NAMALWA (cell line): ENCODE results near the gene GPR17.

Source experiments
- DNase-seq: peaks from one replicate; pipeline ENCODE4 v3.0.0-alpha.2; 2015; ENCODE audit warnings: low spot score

The GPR17 gene

DNA sequence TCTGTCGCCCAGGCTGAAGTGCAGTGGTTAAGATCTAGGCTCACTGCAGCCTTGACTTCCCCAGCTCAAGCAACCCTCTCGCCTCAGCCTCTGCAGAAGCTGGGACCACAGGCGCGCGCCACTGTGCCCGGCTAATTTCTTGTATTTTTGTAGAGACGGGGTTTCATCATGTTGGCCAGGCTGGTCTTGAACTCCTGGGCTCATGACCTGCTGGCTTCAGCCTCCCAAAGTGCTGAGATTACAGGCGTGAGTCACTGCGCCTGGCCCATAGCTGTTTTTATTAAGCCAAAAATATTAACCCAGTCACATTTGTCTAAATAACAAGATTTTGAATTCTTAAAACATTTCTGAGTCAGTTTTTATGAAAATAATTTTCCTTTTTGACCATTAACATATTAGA, 49.0 kb downstream of the GPR17 start:
- no peak for DNase-seq

DNA sequence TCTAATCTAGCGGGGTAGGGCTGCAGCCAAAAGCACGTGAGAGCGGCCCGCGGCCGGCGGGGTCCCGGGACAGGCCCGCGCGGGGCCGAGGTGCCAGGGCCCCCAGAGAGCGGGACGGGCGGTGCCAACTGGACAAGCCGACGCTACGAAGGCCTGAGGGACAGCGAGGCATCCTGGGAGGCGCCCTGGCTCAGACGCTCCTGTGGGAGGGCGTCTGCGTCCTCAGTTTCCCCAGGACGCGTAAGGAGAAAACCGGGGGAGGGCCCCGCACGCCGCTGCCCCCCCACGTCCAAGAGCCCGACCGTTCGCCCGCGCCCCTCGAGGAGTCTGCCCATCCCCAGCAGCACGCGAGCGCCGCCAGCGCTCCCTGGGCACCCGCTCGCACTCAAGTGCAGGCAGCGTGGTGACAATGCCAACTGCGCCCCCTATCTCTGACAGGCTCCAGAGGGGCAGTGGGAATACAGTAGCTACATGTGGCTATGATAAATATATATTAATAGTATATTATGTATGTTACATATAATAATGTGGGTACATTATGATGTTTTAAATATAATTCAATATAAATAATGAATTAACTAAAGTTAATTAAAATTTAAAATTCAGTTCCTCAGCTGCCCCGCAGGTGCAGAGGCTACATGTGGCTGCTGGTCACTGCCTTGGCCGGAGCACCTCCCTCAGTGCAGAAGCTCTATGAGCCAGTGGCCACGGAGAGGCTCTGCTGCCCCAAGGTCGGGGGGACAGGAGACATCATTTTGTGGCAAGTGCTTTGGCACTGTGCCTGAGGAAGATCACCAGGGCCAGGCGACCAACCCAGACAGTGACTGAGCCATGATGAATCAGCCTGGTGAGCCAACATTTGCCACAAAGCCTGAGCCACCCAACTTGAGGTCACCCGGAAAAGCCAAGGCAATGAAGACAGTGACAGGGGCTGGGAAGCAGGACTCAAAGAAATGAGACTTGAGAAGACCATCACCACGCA, 49.8 kb downstream of the GPR17 start:
- no peak for DNase-seq

DNA sequence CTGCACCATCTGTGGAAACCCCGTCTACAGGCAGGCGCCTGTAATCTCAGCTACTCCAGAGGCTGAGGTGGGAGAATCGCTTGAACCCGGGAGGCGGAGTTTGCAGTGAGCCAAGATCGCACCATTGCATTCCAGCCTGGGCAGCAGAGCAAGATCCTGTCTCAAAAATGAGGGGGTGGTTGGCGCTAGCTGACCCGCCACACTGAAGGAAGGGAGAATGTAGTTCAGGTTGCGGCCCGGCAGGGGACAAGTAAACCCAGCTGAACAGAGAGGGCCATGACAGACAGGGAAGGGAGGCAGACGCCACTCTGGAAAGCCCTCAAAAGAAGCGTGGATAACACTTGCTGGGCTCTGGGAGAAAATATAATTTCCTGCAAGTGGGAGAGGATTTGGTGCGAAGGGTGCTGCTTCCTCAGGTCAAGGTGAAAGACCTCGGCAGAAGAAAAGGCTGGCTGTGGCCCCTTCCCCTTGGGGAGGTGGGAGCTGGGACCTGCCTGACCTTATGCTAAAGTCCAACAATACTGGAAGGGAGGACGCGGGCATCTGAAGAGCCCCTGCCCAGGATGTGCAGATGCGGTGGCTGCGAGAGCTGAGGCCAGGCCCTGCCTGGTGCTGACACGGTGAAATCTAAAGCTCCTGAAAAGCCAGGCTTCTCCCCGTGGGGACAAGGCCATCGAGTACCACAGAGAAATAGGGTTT, 51.7 kb downstream of the GPR17 start:
- DNase-seq: no peak

DNA sequence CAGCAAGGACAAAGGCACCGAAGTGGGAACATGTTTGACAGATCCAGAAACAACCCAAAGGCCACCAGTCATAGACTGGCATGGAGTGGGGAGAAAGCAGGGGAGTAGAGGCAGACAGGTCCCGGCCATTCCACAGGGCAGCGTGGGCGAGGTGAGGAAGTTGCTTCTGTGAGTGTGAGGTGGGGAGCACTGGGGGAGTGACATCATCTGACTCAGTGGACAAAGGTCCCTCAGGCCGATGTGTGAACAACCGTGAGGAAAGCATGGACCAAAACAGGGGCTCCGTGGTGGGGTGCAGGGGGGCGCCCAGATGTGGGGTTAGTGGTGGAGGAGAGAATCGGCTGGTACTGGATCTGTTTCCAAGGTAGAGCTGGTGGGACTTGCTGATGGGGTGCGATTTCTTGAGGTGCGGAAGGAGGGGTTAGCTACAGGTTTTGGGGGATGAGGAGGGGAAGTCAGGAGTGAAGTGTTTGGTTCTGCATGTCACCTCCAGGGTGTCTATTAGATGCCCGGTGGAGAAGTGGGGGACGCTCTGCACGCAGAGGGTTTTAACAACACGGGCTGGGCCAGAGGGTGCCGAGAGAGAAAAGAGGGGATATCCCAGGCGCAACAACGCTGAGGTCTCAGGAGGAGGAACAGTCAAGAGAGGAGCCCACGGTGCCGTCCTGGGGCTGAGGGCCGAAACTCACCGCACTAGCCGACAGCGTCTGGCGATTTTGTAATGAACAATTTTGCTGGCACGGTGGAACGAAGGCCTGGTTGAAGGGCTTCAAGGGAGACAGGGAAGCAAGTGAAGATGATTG, 52.8 kb downstream of the GPR17 start:
- DNase-seq: no peak

DNA sequence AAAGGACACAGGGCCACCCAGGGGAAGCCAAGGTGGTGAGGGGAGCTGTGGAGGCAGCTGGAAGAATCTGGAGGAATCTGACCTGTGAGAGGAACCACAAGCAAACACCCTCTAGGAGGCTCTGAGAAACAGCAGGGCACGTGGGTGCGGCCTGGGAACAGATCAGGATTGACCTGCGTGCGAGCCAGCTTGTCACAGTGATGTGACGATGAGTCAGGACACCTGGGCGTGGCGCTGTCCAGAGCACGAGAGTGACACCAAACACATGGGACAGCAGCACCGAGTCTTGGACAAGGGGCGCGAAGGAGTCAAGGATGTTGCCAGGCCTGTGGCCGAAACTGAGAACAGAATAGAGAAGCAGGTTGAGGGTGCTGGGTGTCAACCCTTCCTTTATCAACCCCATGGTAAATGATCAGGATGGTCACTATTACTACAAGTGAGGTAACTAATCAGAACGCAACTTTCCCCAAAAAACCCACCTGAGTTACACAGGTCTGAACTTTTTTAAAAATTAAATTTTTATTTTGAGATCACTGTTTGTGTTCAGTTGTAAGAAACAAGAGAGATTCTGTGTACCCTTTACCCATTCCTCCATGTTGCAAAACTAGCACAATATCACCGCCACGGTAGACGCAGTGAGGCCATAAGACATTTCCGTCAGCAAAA, 54.7 kb downstream of the GPR17 start:
- DNase-seq: peak; percentile 70

DNA sequence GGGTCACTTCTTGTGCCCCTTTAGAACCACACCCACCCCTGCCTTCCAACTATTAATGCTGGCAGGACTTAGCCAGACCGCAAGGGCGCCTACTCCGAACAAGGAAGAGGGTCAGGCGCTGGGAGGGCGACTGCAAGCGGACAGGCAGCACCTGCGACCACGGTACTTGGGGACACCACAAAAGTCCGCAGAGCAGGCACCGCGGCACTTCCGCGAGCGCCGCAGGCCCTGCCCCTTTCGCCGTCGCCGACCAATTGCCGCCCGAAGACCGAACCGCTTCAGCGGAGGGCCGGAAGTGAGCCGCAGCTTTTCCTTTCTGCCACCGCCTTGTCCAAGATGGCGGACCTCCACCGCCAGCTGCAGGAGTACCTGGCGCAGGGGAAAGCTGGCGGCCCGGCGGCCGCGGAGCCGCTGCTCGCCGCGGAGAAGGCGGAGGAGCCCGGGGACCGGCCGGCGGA, 55.3 kb downstream of the GPR17 start, which contains the start of gene SFT2D3:
SFT2D3 (plus strand) TSS at position 305 of the 458 bp plus-strand sequence; CDS start at position 337, 32 bp downstream.
- peak; percentile 94 for DNase-seq

DNA sequence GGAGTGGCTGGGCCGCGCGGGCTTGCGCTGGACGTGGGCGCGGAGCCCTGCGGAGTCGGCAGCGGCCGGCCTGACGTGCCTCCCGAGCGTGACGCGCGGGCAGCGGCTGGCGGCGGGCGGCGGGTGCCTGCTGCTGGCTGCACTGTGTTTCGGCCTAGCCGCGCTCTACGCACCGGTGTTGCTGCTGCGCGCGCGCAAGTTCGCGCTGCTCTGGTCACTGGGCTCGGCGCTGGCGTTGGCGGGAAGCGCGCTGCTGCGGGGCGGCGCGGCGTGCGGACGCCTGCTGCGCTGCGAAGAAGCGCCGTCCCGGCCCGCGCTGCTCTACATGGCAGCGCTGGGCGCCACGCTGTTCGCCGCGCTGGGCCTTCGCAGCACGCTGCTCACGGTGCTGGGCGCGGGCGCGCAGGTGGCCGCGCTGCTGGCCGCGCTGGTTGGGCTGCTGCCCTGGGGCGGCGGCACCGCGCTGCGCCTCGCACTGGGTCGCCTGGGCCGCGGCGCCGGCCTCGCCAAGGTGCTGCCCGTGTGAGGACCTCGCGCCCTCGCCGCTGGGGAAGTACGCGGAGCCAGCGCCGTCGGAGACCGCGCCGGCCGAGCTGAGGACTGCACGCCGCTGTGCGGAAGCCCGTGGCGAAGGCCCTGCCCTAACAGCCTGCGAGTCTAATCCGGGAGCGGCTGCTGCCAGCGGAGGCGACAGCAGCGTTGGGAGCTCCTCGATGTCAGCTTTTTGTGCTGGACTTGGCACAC, 55.9 kb downstream of the GPR17 start:
- peak; percentile 86 for DNase-seq
